NCI-H1694 (cell line): Measurements from ENCODE around the gene KIF21B.
"Not testable (repeated sequence)": the region's sequence is repeated elsewhere in the genome, so short reads cannot be mapped to it uniquely, and the experiment has no call there.

ENCODE experiments used
- DNase-seq: peaks from one replicate; lab custom pipeline; 2025; lab: John Stamatoyannopoulos, UW

Gene KIF21B

DNA sequence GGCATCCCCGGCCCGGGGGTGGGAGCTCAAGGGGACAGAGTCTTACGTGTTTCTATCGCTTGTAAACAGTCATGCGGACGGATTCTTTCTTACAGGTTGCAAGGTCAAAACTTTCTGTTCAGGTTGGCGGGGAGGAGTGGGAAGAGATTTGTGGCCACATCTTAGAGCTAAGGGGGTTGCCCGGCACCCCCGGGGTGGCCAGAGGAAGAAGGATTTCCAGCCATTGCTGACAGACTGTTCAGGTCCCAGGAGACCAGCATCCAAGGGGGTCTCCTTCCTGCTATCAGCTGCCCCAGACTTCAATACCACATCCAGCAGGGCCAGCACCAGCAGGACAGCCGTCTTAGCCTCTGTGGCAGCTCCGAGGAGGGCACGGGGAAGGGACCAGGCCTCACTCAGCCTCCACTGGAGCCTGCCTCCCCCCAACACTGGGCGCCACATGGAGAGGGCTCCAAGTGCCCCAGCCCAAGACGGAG, 52.0 kb downstream of the KIF21B start:
- no peak for DNase-seq

DNA sequence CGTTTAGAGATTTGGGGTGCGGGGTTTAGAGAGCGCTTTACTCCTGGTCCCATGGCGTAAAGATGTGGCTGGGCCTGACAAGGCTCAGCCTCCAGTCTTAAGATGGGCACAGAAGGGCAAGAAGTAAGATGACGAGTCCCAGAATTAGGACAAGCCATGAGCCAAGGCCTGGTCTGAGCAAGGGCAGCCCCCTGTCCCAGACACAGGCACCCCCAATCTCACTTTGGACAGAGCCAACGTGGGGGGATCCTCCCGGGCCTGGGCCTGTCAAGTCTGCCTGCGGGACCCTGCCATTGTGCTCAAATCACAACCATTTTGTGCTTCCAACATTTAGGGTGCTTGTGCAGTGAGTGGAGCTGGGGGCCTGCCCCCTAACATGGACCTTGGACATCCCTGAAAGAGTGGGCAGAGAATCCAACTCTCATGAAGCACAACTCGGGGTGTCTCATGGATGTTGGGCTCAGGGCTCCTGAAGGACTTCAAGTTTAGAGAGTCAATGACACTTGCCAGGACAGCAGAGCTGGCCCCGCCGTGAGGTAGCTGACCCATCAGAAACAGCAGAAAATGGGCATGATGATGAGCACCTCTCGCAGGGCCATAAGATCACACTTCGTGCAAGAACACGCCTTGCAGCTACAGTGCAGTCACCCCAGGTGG, 52.6 kb downstream of the KIF21B start:
- no peak for DNase-seq

DNA sequence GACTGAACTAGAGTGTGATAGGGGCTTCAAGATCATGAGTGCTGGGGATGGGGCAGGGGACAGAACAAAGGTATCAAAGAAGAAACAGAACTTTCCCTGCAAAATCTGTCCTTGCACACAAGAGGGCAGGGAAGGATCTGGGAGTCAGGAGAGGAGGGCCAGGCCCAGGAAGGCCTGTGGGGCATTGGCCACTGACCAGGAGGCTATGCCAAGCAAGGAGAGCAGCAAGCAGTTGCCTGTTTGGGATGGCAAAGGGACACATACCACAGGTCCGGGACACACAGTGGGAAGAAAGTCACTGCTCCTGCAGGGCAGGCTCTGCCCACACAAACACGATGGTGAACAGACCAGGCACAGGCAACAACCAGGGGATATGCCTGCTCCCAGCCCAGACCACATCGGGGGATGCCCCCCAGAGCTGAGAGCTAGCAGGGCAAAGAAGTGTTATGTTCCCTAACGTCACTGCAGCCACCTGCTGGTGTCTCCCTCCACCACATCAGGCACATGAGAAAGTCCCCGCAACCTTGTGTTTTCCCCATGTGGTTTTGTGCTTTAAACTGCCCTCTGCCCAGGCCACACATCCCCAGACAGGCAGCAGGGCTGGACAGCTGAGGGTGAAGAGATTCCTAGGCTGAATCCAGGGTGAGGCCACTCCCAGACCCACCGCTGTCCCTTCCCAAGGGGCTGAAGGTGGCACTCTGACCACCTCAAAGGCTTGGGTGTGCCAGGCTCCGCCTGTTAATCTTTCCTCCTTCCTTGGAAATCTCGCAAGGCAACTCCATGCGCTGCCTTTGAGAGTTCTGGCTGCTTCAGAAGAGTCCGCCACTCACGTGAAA, 53.6 kb downstream of the KIF21B start:
- no peak for DNase-seq

DNA sequence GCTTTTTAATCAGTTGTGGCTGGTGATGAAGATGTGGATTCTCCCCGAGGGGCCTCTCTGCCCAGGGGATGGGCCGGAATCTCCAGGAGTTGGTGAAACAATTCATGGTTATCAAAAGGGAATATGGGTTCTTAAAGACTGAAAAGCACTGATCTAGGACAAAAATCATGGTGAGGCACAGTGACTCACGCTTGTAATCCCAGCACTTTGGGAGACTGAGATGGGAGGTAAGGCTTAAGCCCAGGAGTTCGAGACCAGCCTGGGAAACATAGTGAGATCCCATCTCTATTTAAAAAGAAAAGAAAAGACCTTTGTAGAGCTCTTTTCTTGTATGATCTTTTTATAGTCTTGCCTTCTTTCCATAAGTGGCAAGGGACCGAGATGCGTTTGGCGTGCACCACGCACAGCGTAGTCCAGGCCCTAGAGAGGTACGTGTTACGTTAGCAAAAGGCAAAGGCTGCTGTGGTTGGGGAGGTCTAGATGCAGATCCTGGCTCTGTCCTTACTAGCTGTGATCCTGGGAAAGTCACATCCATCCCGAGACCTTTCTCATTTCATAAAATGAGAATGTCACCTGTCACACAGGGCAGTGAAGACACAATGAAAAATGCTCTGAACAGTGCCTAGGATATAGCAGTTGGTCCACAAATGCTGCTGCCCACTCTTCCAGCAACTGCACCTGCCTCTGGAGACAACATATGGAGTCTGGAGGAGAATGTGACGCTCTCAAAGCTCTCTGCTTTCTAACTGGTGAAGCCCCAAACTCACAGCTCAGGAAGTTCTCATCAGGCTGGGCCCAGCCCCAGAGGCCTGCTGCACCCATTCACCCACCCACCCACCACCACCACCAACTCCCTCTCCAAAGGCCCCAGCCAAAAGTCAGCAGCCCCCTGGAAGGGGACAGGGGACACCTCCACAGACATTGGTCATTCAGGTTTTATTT, 54.8 kb downstream of the KIF21B start:
- no peak for DNase-seq

- no peak for DNase-seq
These were observed 55.6 kb downstream of the KIF21B start for GRCh38 chr1:200967693-200968468.

DNA sequence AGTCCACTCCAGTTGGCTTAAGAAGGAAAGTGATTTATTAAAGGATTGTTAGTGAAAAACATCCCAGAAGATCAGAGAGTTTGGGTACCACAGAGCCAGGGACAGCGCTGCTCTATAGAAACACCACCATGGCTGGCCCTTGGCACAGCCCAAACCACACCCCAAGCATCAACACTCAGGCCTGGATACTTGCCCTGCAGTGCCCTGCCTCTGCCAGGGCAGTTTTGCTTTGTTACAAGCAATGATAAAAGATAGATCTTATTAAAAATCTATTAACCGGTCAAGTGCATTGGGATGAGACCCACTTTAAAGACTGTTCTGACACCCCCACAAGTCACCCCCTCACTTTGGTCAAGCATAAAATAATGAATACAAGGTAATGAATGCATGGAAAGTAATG, 56.6 kb downstream of the KIF21B start:
- DNase-seq: no peak

- no peak for DNase-seq
These were observed 58.3 kb downstream of the KIF21B start for GRCh38 chr1:200965111-200965805.

- DNase-seq: not testable (repeated sequence)
These were observed 59.6 kb downstream of the KIF21B start for GRCh38 chr1:200963888-200964287.

DNA sequence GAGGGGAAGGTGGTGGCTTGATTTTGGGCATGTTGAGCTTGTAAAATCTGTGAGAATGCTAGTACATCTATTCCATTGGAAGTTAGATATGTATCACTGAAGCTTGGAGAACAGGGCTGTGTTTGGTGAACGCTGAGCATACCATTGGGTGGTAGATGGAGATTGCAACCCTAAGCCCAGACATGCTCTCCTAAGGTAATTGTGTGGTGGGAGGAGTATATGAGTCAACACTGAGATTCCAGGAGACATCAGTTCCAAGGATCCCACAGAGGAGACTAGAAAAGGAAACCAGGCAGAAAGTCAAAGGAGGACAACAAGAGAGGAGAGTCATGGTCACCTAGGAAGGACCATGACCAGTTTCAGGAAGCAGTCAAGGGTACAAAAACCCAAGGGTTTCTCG, 60.4 kb downstream of the KIF21B start:
- no peak for DNase-seq

GRCh38 chr1:200962631-200963030, 60.9 kb downstream of the KIF21B start:
- no peak for DNase-seq

GRCh38 chr1:200962151-200962550, 61.4 kb downstream of the KIF21B start:
- not testable (repeated sequence) for DNase-seq

DNA sequence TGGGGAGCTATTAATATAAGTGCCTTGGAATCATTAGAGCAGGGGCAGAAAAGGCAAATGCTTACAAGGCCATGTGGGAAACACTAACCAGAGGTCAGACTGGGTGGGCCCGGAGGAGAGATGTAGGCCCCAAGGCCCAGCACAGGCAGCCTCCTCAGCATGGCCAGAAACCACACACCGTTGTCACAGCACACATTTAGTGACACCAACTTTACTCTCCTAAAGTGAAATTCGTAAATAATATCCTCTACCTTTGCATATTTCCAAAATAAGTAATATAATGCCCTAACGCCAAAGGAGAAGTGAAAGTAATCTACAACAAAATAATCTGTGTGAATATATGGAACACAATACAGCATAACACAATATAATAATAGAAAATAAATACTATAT, 62.6 kb downstream of the KIF21B start:
- DNase-seq: no peak

DNA sequence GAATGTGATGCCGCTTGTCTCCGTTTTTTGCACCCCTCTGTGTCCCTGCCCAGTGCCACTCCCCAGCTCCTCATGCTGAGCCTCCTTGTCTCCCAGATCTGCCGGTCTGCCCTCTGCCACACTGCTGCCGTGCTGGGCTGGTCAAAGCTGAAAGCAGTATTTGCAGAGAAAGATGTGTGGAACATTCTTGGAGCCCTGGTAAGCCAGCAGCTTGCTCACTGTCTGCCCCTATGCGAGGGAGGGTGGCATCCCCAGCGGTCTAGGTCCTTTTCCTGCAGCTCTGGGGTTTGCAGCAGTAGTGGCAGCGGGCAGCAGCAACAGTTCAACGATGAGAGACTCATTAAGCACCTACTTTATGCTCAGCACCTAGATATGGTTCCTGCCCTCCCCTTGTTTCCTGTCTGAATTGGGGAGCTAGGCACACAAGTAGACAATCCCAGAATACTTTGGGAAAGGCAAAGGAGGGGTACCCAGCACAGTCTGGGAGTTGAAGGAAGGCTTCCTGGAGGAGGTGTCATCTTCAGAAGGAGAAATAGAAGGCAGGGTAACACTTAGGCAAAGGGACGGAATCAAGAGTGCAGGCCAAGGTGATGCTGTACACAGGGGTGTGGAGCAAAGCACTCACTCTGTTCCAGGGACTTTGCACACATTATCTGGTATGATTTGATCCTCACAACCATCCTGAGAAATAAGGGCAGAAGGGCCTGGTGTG, 63.1 kb downstream of the KIF21B start:
- DNase-seq: no peak

DNA sequence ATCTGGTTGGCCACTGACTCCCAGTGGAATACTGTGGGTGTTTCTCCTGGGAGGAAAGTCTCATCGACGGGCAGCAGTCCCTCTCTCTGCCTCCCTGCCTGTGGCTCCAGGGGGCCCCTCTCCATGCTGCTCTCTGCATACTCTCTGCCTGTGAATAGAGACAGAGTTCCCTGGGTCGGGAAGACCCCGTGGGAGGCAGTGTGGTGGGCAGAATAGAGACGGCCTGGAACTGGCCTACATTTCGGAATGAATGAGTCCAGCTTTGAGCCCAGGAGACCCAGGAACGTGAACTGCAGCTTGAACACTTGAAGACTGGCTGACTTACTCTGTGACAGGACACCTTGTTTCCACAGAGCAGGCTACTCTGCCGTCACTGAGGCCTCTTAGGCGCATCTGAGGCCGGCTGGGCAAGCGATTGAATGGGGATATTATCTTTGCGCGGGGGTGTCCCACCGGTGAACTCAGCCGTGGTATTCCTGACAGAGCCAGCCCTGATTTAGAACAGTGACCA, 64.0 kb downstream of the KIF21B start:
- DNase-seq: no peak

DNA sequence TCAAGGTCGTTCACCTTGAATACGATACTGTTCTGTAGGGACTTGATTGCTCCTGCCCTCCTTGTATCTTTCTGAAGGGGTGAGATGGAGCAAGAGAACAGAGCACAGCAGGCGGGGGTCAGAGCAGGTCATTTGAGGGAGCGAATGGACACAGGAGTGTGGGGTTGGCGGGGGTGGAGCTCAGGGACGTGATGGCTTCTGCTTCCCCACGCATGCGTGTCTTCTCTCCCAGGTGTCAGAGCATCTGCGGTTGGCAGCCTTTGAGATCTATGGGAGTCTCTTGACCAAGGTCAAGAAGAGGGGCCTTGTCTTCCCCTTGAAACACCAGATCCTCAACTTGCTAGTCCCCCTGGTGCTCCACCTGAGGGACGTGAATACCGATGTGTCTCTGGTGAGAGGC, 64.9 kb downstream of the KIF21B start:
- no peak for DNase-seq

GRCh38 chr1:200954434-200954833, 69.1 kb downstream of the KIF21B start:
- no peak for DNase-seq

DNA sequence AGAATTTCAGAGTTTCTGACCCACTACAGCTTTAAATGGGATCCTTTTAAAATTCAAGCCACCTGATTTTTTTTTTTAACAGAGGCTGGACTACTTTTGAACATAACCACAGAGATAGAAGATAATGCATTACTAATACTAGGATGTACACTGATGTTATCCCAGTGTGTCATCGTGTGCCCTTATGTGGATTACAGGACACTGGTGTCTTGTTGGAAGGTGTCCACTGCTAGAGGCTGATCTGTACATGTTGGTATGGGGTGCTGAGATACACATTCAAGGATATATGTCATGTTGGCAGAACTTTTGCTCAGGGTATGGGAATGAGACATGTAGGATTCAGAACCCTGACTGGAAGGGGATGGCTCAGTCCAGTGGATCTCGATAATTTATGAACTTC, 72.5 kb downstream of the KIF21B start:
- no peak for DNase-seq

DNA sequence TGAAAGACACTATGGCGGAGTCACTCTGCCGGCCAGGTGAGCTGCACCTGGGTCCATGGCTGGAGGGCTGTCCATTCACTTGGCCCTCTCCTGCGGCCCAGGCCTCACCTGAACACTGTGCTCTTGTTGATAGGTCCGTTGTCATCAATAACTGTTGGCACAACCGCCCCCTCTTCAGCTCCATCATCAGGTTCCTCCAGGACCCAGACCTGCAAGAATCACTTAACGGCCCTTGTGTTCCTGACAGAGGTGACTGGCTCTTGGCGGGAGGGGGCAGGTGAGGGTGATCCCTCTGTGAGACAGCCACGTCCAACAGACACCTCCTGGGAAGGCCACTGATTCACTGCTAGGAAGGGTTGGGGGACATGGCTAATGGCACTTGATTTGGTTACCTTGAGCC, 73.9 kb downstream of the KIF21B start:
- no peak for DNase-seq

DNA sequence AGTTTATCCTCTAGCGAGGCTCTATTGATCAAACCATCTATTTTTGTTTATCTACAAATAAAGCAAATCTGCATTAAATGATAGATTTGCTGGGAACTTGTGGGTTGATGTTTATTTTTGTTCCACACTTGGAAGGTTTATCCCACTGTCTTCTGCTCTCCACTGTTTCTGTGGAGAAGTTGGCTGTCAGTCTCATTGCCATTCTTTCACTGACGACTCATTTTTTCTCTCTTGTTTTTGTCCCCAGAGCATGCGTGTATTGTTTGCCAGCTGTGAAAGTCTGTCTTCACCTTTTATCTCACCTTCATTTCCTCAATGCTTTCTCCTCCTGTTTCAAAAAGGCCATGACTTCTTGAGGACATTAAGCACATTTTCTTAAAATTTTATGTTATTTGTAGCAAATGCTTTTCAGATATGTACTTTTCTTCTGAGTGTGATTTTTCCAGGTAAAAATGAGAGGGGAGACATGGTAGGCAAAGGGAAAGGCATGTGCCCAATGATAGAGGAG, 76.4 kb downstream of the KIF21B start:
- DNase-seq: no peak

- DNase-seq: no peak
These were observed 78.4 kb downstream of the KIF21B start for GRCh38 chr1:200945111-200945510.
